ENCODE measurements around the gene LRFN3. TPM values are rescaled to one million over a fixed set of nuclear protein-coding genes. Genes with fewer than 3 reads are reported as not detected.

LRFN3 gene
- total and polyA plus RNA-seq, 4 donors = 5.5 to 47.8 (median 25.8) TPM

DNA sequence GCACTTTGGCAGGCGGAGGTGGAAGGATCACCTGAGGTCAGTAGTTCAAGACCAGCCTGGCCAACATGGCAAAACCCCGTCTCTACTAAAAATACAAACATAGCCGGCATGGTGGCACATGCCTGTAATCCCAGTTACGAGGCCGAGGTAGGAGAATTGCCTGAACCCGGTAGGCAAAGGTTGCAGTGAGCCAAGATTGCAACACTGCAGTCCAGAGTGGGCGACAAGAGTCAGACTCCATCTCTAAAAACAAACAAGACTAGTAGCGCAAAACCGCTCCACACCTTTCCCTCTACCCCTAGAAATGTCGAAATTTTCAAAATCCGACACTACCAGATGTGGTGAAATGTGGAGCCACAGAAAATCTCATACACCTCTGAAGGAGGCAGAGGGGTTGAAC is 16.9 kb upstream of the LRFN3 start:
- no peak for DNase-seq (ENCODE audit: low read depth in 4 of 6, low spot score in 6 of 6)
- no peaks in the 10 kb centered on the region for H3K9me3 ChIP-seq (ENCODE audit: control insufficient read depth, insufficient read depth, low read length)
- H3K4me3 ChIP-seq (ENCODE audit: low read depth, low read length) = no peak overlapping the region
- WGBS (ENCODE audit: insufficient coverage) = 85% methylated on average over 11 of the region's 11 CpGs
- no peak overlapping the region for H3K27ac ChIP-seq (ENCODE audit: low read depth, low read length)
- no peaks in the 10 kb centered on the region for H3K4me1 ChIP-seq (ENCODE audit: control insufficient read depth, insufficient read depth, low read length)
- no peaks in the 10 kb centered on the region for H3K36me3 ChIP-seq (ENCODE audit: control insufficient read depth, insufficient read depth, low read length)
- H3K27me3 ChIP-seq (ENCODE audit: control insufficient read depth, insufficient read depth, low read length) = no peaks in the 10 kb centered on the region

DNA sequence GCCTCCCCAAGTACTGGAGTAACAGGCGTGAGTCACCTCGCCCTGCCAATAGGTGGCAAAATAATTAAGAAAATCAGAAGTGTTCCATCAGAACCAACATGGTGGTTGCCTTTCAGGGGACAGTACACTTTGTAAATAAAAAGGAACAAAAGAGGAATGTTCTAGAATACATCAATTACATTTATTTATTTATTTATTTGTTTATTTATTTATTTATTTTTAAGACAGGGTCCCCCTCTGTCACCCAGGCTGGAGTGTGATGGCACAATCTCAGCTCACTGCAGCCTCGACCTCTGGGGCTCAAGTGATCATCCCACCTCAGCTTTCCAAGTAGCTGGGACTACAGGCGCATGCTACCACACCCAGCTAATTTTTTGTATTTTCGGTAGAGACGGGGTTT is 15.2 kb upstream of the LRFN3 start:
- Histone ChIP-seq H3K36me3 (ENCODE audit: control insufficient read depth, insufficient read depth, low read length) (no peaks in the 10 kb centered on the region), H3K27ac (ENCODE audit: low read depth, low read length) (no peak overlapping the region), H3K27me3 (ENCODE audit: control insufficient read depth, insufficient read depth, low read length) (peaks cover 2% of the 10 kb centered on the region), H3K4me1 (ENCODE audit: control insufficient read depth, insufficient read depth, low read length) (no peaks in the 10 kb centered on the region), H3K4me3 (ENCODE audit: low read depth, low read length) (no peak overlapping the region), H3K9me3 (ENCODE audit: control insufficient read depth, insufficient read depth, low read length) (no peaks in the 10 kb centered on the region)
- WGBS (ENCODE audit: insufficient coverage) = 86% methylated on average over 2 of the region's 6 CpGs
- no peak for DNase-seq (ENCODE audit: low read depth in 4 of 6, low spot score in 6 of 6)

DNA sequence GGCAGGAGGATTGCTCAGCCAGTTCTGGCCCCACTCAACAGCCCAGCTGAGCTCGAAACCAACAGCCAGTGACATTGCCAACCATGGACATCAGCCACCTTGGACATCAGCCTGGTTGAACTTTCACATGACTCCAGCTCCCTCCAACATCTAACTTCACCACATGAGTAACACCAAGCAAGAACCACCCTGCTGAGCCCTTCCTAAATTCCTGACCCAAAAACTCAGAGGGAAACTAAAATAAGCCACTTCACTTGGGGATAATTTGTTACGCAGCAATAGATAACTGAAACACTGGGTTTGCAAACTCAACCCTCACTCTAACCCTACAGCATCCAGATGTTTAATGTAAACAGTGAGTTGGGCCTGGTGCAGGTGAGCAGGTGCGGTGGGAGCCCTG is 10.7 kb upstream of the LRFN3 start:
- Histone ChIP-seq H3K9me3 (ENCODE audit: control insufficient read depth, insufficient read depth, low read length) (no peaks in the 10 kb centered on the region), H3K4me3 (ENCODE audit: low read depth, low read length) (no peak overlapping the region)
- WGBS (ENCODE audit: insufficient coverage) = 79% methylated on average over 2 of the region's 3 CpGs

DNA sequence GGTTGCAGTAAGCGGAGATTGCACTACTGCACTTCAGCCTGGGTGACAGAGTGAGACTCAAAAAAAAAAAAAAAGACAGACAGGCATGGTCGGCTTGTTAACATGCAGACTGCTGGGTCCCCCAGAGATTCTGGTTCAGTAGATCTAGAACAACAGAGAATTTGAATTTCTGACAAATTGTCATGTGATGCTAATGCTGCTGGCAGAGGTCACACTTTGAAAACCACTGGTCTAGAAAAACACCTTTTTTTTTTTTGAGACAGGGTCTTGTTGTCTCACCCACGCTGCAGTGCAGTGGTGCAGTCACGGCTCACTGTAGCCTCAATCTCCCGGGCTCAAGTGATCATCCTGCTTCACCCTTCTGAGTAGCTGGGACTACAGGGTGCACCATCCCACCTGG is 7.7 kb upstream of the LRFN3 start:
- 60% methylated on average over 2 of the region's 5 CpGs for WGBS (ENCODE audit: insufficient coverage)
- H3K27ac ChIP-seq (ENCODE audit: low read depth, low read length) = no peak overlapping the region
- H3K4me3 ChIP-seq (ENCODE audit: low read depth, low read length) = no peak overlapping the region
- DNase-seq (ENCODE audit: low read depth in 4 of 6, low spot score in 6 of 6) = no peak
- peaks cover 2% of the 10 kb centered on the region for H3K27me3 ChIP-seq (ENCODE audit: control insufficient read depth, insufficient read depth, low read length)
- H3K4me1 ChIP-seq (ENCODE audit: control insufficient read depth, insufficient read depth, low read length) = peaks cover 3% of the 10 kb centered on the region
- H3K36me3 ChIP-seq (ENCODE audit: control insufficient read depth, insufficient read depth, low read length) = no peaks in the 10 kb centered on the region
- no peaks in the 10 kb centered on the region for H3K9me3 ChIP-seq (ENCODE audit: control insufficient read depth, insufficient read depth, low read length)

More for the DNA sequence above, 10.7 kb upstream of the LRFN3 start:
- H3K4me1 ChIP-seq (ENCODE audit: control insufficient read depth, insufficient read depth, low read length) = no peaks in the 10 kb centered on the region
- no peak for DNase-seq (ENCODE audit: low read depth in 4 of 6, low spot score in 6 of 6)
- H3K36me3 ChIP-seq (ENCODE audit: control insufficient read depth, insufficient read depth, low read length) = no peaks in the 10 kb centered on the region
- peaks cover 2% of the 10 kb centered on the region for H3K27me3 ChIP-seq (ENCODE audit: control insufficient read depth, insufficient read depth, low read length)
- no peak overlapping the region for H3K27ac ChIP-seq (ENCODE audit: low read depth, low read length)

DNA sequence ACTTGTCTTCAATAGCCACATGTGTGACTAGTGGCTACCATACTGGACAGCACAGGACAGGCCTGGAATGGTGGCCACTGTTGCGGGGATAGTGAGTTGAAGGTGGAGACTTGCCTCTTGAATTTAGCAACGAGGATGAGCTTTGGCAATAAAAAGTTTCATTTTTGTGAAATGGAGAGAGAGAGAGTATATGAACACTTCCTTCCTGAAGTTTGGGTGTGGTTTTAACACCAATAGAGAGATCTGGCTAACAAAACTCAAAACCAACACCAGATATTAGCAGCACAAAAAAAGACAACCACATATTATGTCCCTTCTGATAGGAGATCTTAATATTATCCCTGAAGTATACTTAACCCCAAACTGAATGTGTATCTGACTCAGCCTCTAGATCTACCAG is 6.3 kb upstream of the LRFN3 start:
- Histone ChIP-seq H3K4me3 (ENCODE audit: low read depth, low read length) (no peak overlapping the region), H3K4me1 (ENCODE audit: control insufficient read depth, insufficient read depth, low read length) (peaks cover 4% of the 10 kb centered on the region), H3K27me3 (ENCODE audit: control insufficient read depth, insufficient read depth, low read length) (peaks cover under 1% of the 10 kb centered on the region), H3K9me3 (ENCODE audit: control insufficient read depth, insufficient read depth, low read length) (no peaks in the 10 kb centered on the region), H3K36me3 (ENCODE audit: control insufficient read depth, insufficient read depth, low read length) (no peaks in the 10 kb centered on the region), H3K27ac (ENCODE audit: low read depth, low read length) (no peak overlapping the region)
- DNase-seq (ENCODE audit: low read depth in 4 of 6, low spot score in 6 of 6) = no peak
- WGBS (ENCODE audit: insufficient coverage) = 100% methylated on average over 1 of the region's 2 CpGs

DNA sequence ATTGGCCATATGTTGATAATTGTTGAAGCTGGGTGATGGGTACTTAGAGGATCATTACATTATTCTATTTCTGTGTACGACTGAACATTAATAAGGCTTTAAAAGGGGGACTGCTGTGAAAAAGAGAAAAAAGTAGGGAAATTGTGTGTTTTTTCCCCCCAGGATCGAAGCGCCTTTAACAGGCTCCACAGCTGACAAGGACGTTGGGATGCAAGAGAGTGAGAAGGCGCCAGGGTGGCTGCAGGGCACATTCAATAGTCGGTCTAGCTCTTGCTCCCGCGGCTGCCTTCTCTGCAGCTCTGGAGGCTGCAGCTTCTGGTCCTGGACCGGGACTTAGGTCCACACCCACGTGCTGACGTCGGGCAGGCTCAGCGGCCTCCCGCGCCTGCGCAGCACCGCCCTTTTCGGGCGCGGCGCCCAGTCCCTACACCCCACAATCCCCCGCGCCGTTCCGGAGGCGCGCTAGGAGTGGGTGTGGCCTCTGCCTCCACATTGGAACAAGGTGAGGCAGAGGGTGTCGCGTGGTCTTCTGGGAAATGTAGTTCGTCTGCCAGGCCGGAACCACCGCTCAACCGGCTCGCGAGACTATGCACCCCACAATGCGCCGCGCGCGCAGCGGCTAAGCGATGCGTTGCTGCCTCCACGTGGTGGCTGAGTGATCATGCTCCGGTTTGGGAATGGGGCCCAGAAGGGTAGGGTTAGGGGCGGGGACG is 4.9 kb upstream of the LRFN3 start:
- Histone ChIP-seq H3K4me3 (ENCODE audit: low read depth, low read length) (peak overlapping the region; percentile 42), H3K36me3 (ENCODE audit: control insufficient read depth, insufficient read depth, low read length) (no peaks in the 10 kb centered on the region), H3K9me3 (ENCODE audit: control insufficient read depth, insufficient read depth, low read length) (no peaks in the 10 kb centered on the region), H3K4me1 (ENCODE audit: control insufficient read depth, insufficient read depth, low read length) (peaks cover 15% of the 10 kb centered on the region), H3K27me3 (ENCODE audit: control insufficient read depth, insufficient read depth, low read length) (no peaks in the 10 kb centered on the region), H3K27ac (ENCODE audit: low read depth, low read length) (peak overlapping the region; percentile 83)
- DNase-seq (ENCODE audit: low read depth in 4 of 6, low spot score in 6 of 6) = peak; percentile 98 to 100 (median 100)
- WGBS (ENCODE audit: insufficient coverage) = under 1% methylated on average over 44 of the region's 47 CpGs

DNA sequence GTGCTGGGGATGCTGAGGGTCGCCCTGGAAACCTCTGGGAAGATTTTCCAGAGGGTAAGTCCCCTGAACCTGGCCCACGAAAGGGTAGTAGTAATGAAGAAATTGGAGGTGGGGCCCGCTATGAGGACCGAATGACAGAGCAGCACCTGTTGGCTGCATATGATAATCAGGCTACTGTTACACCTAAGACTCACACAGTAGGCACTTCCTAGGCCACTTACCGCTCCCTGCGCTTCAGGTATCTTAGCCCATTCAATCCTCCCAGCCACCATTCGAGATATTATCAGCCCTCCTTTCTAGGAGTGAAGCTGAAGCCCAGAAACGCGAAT is 4.3 kb upstream of the LRFN3 start:
- H3K27me3 ChIP-seq (ENCODE audit: control insufficient read depth, insufficient read depth, low read length) = no peaks in the 10 kb centered on the region
- H3K36me3 ChIP-seq (ENCODE audit: control insufficient read depth, insufficient read depth, low read length) = no peaks in the 10 kb centered on the region
- peak overlapping the region; percentile 42 for H3K4me3 ChIP-seq (ENCODE audit: low read depth, low read length)
- no peak for DNase-seq (ENCODE audit: low read depth in 4 of 6, low spot score in 6 of 6)
- WGBS (ENCODE audit: insufficient coverage) = 8% methylated on average over 4 of the region's 9 CpGs
- H3K9me3 ChIP-seq (ENCODE audit: control insufficient read depth, insufficient read depth, low read length) = no peaks in the 10 kb centered on the region
- H3K27ac ChIP-seq (ENCODE audit: low read depth, low read length) = no peak overlapping the region
- peaks cover 18% of the 10 kb centered on the region for H3K4me1 ChIP-seq (ENCODE audit: control insufficient read depth, insufficient read depth, low read length)

DNA sequence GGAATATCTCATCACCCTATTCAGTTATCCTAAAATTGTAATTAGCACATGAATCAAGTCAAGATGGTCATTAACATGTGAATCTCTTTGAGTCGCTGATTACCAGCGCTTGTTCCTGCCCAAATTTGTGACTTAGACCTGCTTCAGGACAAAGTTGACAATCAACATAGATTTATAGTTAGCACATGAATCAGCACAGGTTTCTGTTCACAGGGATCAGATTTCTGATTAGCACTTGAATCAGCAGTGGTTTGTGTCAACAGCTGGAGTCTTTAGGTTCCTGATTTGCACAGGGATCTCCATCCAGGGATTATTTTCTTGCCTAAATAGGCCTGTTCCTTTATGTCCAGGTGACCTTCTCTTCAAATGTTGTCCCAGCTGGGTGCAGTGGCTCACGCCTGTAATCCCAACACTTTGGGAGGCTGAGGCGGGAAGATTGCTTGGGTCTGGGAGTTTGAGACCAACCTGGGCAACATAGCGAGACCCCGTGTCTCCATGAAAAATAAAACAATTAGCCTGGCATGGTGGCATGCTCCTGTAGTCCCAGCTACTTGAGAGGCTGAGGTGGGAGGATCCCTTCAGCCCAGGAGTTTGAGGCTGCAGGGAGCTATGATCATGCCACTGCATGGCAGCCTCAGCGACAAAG is 3.8 kb upstream of the LRFN3 start:
- Histone ChIP-seq H3K27ac (ENCODE audit: low read depth, low read length) (no peak overlapping the region), H3K36me3 (ENCODE audit: control insufficient read depth, insufficient read depth, low read length) (no peaks in the 10 kb centered on the region), H3K27me3 (ENCODE audit: control insufficient read depth, insufficient read depth, low read length) (no peaks in the 10 kb centered on the region), H3K4me1 (ENCODE audit: control insufficient read depth, insufficient read depth, low read length) (peaks cover 24% of the 10 kb centered on the region), H3K4me3 (ENCODE audit: low read depth, low read length) (no peak overlapping the region), H3K9me3 (ENCODE audit: control insufficient read depth, insufficient read depth, low read length) (no peaks in the 10 kb centered on the region)
- no peak for DNase-seq (ENCODE audit: low read depth in 4 of 6, low spot score in 6 of 6)
- WGBS (ENCODE audit: insufficient coverage) = 66% methylated on average over 5 of the region's 7 CpGs

DNA sequence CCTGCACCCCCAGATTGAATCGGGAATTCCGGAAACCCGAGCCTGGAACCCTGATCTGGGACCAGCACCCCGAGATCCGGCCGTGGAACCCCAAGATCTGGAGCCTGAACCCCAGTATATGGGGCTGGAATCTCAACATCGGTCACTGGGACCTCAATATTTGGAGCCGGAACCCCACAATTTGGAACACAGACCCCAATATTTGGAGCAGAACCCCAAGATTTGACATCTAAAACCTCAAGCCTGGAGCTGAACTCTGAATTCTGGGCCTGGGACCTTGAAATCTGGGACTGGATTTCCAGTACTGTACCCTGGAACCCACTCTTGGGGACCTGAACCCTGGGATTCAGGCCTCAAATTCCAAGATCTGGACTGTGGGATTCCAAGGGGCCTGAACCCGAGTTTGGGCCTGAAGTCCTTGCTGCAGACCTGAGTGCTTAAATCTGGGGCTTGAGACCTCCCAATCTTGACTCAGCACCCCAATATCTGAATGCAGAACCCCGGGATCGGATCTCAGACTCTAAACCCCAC is 629 bp downstream of the LRFN3 start:
- H3K36me3 ChIP-seq (ENCODE audit: control insufficient read depth, insufficient read depth, low read length) = peaks cover 27% of the 10 kb centered on the region
- 35% methylated on average over 11 of the region's 11 CpGs for WGBS (ENCODE audit: insufficient coverage)
- DNase-seq (ENCODE audit: low read depth in 4 of 6, low spot score in 6 of 6) = peak in 2 of 6 donors; percentile 18 to 22
- H3K4me3 ChIP-seq (ENCODE audit: low read depth, low read length) = peak overlapping the region; percentile 45
- H3K27ac ChIP-seq (ENCODE audit: low read depth, low read length) = no peak overlapping the region
- H3K9me3 ChIP-seq (ENCODE audit: control insufficient read depth, insufficient read depth, low read length) = no peaks in the 10 kb centered on the region
- H3K27me3 ChIP-seq (ENCODE audit: control insufficient read depth, insufficient read depth, low read length) = no peaks in the 10 kb centered on the region
- peaks cover 36% of the 10 kb centered on the region for H3K4me1 ChIP-seq (ENCODE audit: control insufficient read depth, insufficient read depth, low read length)

All from spinal cord (tissue), 10 donors.